K562 (cell line): Measurements from ENCODE around the gene POLR3A. TPM values are rescaled to one million over a fixed set of nuclear protein-coding genes. Genes with fewer than 3 reads are reported as not detected.

ENCODE experiments used
- CC2D1A ChIP-seq: fragments of 450-650 bp; IDR thresholded peaks from 2 replicates; pipeline ENCODE4 v1.6.1; 2017; ENCODE audit warnings: mild to moderate bottlenecking
- CEBPG ChIP-seq, 3 experiments: fragments of 200-800 bp in 1 of 3; sonication (Bioruptor generic) in 1 of 3; sonication (generic) in 1 of 3; formaldehyde crosslinking in 1 of 3; IDR thresholded peaks in 2 of 3; conservative IDR thresholded peaks in 1 of 3; 2 replicates each; pipeline versions ENCODE4 v1.6.1 to v1.8.0; 2016 to 2022; ENCODE audit warnings: missing compliant biosample characterization in 2 of 3, missing genetic modification characterization in 2 of 3, mild to moderate bottlenecking in 1 of 3, missing genetic modification reagents in 1 of 3
- ETV1 ChIP-seq: fragments of 450-650 bp; conservative IDR thresholded peaks from 2 replicates; pipeline ENCODE4 v1.6.1; 2016; ENCODE audit warnings: missing genetic modification characterization, control low read depth, low read depth, missing compliant biosample characterization
- POLR3G ChIP-seq: IDR thresholded peaks from 2 replicates; pipeline ENCODE4 v1.6.1; 2011; ENCODE audit not compliant: insufficient read length, insufficient replicate concordance; ENCODE audit errors: extremely low read depth
- PREB ChIP-seq: sonication (generic); formaldehyde crosslinking; IDR thresholded peaks from 2 replicates; pipeline ENCODE4 v1.8.1; 2023; ENCODE audit warnings: mild to moderate bottlenecking, missing genetic modification reagents
- RHOXF2B ChIP-seq: fragments of 250-450 bp; sonication (Bioruptor Pico); conservative IDR thresholded peaks from 2 replicates; pipeline ENCODE4 v1.5.1; 2021
- ZNF354B ChIP-seq: fragments of 250-450 bp; sonication (Bioruptor Pico); IDR thresholded peaks from 2 replicates; pipeline ENCODE4 v1.4.0; 2020
- ZNF518B ChIP-seq: fragments of 250-450 bp; sonication (Bioruptor Pico); IDR thresholded peaks from 2 replicates; pipeline ENCODE4 v1.5.0; 2021; ENCODE audit warnings: mild to moderate bottlenecking, moderate library complexity
- polyA plus RNA-seq, 8 experiments: library from polyadenylated mRNA; depleted of rRNA in 4 of 8; stranded (reverse) in 5 of 8; unstranded in 3 of 8; fragments of >200 nt; fragmentation: Nextera tagmentation in 2 of 8; fragmentation: Illumina TruSeq in 1 of 8; extraction: Ambion mirVana in 2 of 8; extraction: Trizol in 1 of 8; gene quantifications; 2 replicates each; pipeline versions ENCODE4 v1.2.1 to v1.2.3, GENCODE V29; 2011 to 2014; ENCODE audit warnings: inconsistent platforms in 1 of 8, missing spikeins in 1 of 8
- total RNA-seq, 7 experiments: library from RNA; depleted of rRNA in 6 of 7; stranded (reverse); fragments of >200 nt in 6 of 7; fragmentation: Illumina TruSeq in 2 of 7; extraction: Trizol in 2 of 7; gene quantifications; 2 replicates each; pipeline versions ENCODE4 v1.2.1 to v1.2.3, GENCODE V29; 2011 to 2021; ENCODE audit warnings: low replicate concordance in 1 of 7
- TF ChIP-seq, protein P1 (sequence below), 2 experiments: fragments of 200-800 bp in 1 of 2; sonication (Bioruptor generic) in 1 of 2; sonication (generic) in 1 of 2; formaldehyde crosslinking in 1 of 2; IDR thresholded peaks in 1 of 2; conservative IDR thresholded peaks in 1 of 2; 2 replicates each; pipeline versions ENCODE4 v1.5.0 to v1.6.1; 2016 to 2020; ENCODE audit warnings: missing compliant biosample characterization in 1 of 2, missing genetic modification characterization in 1 of 2, missing genetic modification reagents in 1 of 2
- TF ChIP-seq, protein P2 (sequence below): fragments of 250-450 bp; sonication (Bioruptor Pico); IDR thresholded peaks from 2 replicates; pipeline ENCODE4 v1.5.0; 2022; ENCODE audit warnings: mild to moderate bottlenecking

POLR3A gene
- total and polyA plus RNA-seq, 9 of the 15 experiments (the other 6 are each of a cell fraction or from before 2014, with no cell fraction given), result 14.9 to 37.0 (median 26.7) TPM

DNA sequence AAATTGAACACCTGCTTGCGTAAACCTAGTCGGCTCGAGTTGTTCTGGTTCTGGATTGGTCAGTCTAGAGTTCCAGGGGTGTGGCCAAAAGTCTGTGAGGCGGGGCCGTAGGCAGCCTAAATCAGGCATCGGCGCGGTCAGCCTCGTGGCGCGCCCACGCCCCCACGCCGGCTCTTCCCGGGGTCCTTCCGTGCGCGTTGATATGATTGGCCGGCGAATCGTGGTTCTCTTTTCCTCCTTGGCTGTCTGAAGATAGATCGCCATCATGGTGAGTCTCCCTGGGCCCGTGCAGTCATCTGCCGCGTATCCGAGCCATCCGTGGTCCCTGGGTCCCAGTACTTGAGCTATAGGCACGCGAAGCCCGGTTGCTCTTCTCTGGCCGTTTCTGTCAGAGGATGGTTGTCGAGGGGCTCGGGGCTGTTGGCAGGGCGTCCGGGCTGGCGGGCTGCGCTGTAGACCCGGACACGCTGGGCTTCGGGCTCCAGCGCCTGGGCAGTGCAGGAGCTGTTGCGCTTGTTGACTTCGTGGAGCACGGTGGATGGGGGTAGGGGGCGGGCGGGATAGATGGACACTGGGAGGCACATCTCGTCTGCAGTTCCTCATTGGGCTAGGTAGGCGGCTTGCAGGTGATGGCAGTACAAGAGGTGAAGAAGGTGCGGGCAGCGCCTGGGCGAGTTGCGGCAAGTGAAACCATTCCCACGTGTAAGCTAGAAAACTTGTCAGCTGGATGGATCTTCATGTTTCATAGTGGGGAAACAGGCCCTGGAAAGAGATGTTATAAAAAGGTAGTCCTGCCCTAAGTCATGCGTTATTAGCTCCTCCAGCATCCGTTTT lies 4.5 kb upstream of the POLR3A start, which contains the start of gene RPS24 (continued):
- TF ChIP-seq, protein P1, sequence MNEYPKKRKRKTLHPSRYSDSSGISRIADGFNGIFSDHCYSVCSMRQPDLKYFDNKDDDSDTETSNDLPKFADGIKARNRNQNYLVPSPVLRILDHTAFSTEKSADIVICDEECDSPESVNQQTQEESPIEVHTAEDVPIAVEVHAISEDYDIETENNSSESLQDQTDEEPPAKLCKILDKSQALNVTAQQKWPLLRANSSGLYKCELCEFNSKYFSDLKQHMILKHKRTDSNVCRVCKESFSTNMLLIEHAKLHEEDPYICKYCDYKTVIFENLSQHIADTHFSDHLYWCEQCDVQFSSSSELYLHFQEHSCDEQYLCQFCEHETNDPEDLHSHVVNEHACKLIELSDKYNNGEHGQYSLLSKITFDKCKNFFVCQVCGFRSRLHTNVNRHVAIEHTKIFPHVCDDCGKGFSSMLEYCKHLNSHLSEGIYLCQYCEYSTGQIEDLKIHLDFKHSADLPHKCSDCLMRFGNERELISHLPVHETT (CRISPR knock-in tag; conservative IDR thresholded peaks at IDR 0.05 in 1 of 2, IDR thresholded peaks at IDR 0.05 in 1 of 2), result no peak; a peak in 1 of 4 replicates
- TF ChIP-seq RHOXF2B (CRISPR knock-in tag), result no peak
- no peak for TF ChIP-seq POLR3G
- peak; percentile 69 for TF ChIP-seq CEBPG (CRISPR knock-in tag; IDR thresholded peaks at IDR 0.05)
- TF ChIP-seq CEBPG (tag; conservative IDR thresholded peaks at IDR 0.05 in 1 of 2, IDR thresholded peaks at IDR 0.05 in 1 of 2), result no peak; a peak in 2 of 4 replicates
- no peak; the same call in 1 of the 2 replicates for TF ChIP-seq CC2D1A
- TF ChIP-seq ZNF518B, result no peak
- TF ChIP-seq, protein P2, sequence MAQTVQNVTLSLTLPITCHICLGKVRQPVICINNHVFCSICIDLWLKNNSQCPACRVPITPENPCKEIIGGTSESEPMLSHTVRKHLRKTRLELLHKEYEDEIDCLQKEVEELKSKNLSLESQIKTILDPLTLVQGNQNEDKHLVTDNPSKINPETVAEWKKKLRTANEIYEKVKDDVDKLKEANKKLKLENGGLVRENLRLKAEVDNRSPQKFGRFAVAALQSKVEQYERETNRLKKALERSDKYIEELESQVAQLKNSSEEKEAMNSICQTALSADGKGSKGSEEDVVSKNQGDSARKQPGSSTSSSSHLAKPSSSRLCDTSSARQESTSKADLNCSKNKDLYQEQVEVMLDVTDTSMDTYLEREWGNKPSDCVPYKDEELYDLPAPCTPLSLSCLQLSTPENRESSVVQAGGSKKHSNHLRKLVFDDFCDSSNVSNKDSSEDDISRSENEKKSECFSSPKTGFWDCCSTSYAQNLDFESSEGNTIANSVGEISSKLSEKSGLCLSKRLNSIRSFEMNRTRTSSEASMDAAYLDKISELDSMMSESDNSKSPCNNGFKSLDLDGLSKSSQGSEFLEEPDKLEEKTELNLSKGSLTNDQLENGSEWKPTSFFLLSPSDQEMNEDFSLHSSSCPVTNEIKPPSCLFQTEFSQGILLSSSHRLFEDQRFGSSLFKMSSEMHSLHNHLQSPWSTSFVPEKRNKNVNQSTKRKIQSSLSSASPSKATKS (CRISPR knock-in tag), result no peak
- TF ChIP-seq ZNF354B (CRISPR knock-in tag), result no peak
- no peak for TF ChIP-seq PREB (CRISPR knock-in tag)
- TF ChIP-seq ETV1 (tag), result no peak
